Fibroblast of lung (primary cell): ENCODE data around the gene ONECUT3. TPM values are rescaled to one million over a fixed set of nuclear protein-coding genes. Genes with fewer than 3 reads are reported as not detected.

Source experiments
- DNase-seq, 2 donors: peaks; one replicate each; pipeline versions ENCODE4 v3.0.0 to v3.0.0-alpha.2; 2010; ENCODE audit warnings: low read depth in 2 of 2
- H2AFZ ChIP-seq: 2 replicates; pipeline ENCODE4 v1.5.1; 2012; ENCODE audit warnings: low read length, control low read depth, inconsistent platforms
- H3K27ac ChIP-seq: 2 replicates; pipeline ENCODE4 v1.5.1; 2011; ENCODE audit warnings: low read length, control low read depth; ENCODE audit not compliant: insufficient read depth
- H3K27me3 ChIP-seq: 2 replicates; pipeline ENCODE4 v1.5.1; 2011; ENCODE audit warnings: mild to moderate bottlenecking, low read length; ENCODE audit not compliant: control insufficient read depth, insufficient read depth
- H3K36me3 ChIP-seq: 2 replicates; pipeline ENCODE4 v1.5.1; 2011; ENCODE audit warnings: low read length; ENCODE audit not compliant: control insufficient read depth, insufficient read depth
- H3K4me1 ChIP-seq: 2 replicates; pipeline ENCODE4 v1.5.1; 2011; ENCODE audit warnings: low read length; ENCODE audit not compliant: control insufficient read depth, insufficient read depth; ENCODE audit errors: extremely low read depth
- H3K4me2 ChIP-seq: 2 replicates; pipeline ENCODE4 v1.5.1; 2011; ENCODE audit warnings: low read length, control low read depth; ENCODE audit not compliant: insufficient read depth; ENCODE audit errors: extremely low read depth
- H3K4me3 ChIP-seq, 4 experiments: fragments of 200-600 bp in 1 of 4; sonication (generic) in 1 of 4; replicated peaks in 1 of 4; 2 replicates each; pipeline ENCODE4 v1.5.1; 2011 to 2016; ENCODE audit warnings: low read length in 4 of 4, low read depth in 3 of 4, mild to moderate bottlenecking in 3 of 4, control low read depth in 2 of 4, inconsistent platforms in 1 of 4, mixed read lengths in 1 of 4; ENCODE audit not compliant: insufficient read depth in 1 of 4; ENCODE audit errors: control extremely low read depth in 1 of 4
- H3K79me2 ChIP-seq: 2 replicates; pipeline ENCODE4 v1.5.1; 2012; ENCODE audit warnings: mild to moderate bottlenecking, low read length, inconsistent platforms; ENCODE audit not compliant: control insufficient read depth, insufficient read depth
- H3K9ac ChIP-seq: 2 replicates; pipeline ENCODE4 v1.5.1; 2011; ENCODE audit warnings: mild to moderate bottlenecking, low read length, control low read depth; ENCODE audit not compliant: insufficient read depth
- H3K9me3 ChIP-seq: 2 replicates; pipeline ENCODE4 v1.5.1; 2012; ENCODE audit warnings: low read depth, low read length; ENCODE audit not compliant: control insufficient read depth, insufficient read depth
- H4K20me1 ChIP-seq: 2 replicates; pipeline ENCODE4 v1.5.1; 2011; ENCODE audit warnings: low read length; ENCODE audit not compliant: control insufficient read depth, insufficient read depth; ENCODE audit errors: extremely low read depth
- EZH2 ChIP-seq: IDR thresholded peaks from 2 replicates; pipeline ENCODE4 v1.5.1; 2012; ENCODE audit warnings: low read length, control low read depth, mild to moderate bottlenecking; ENCODE audit errors: missing control alignments
- polyA plus RNA-seq, 2 donors: library from polyadenylated mRNA; depleted of rRNA in 1 of 2; stranded (reverse) in 1 of 2; unstranded in 1 of 2; fragments of >200 nt; gene quantifications; 2 replicates each; pipeline ENCODE4 v1.2.1, GENCODE V29; 2011 to 2012; ENCODE audit warnings: missing spikeins in 1 of 2
- total RNA-seq: library from RNA; depleted of rRNA; stranded (reverse); fragments of >200 nt; gene quantifications from 2 replicates; pipeline ENCODE4 v1.2.1, GENCODE V29; 2014
- TF ChIP-seq, protein P1 (sequence below), 2 donors: IDR thresholded peaks in 1 of 2; conservative IDR thresholded peaks in 1 of 2; 1 replicate in 1 of 2; 2 replicates in 1 of 2; pipeline ENCODE4 v1.5.1; 2011 to 2012; ENCODE audit warnings: low read length in 2 of 2, control low read depth in 1 of 2, inconsistent platforms in 1 of 2, low read depth in 1 of 2, mild to moderate bottlenecking in 1 of 2

ONECUT3 gene
- total and polyA plus RNA-seq, 2 donors (not counting 1 experiment from before 2014, with no cell fraction given) = not detected

DNA sequence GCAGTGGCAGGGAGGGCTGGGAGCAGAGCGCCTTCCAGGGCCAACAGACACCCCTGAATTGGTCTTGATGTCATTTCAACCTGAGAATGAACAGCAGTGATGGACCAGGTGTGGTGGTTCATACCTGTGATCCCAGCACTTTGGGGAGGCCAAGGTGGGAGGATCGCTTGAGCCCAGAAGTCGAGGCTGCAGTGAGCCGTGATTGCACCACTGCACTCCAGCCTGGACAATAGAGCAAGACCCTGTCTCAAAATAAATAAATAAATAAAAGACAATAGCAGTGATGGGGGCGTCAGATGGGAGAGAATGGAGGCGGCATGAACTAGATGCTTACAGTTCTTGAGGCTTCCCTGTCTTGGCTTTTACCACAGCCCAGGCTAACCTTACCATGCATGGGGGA is 46.1 kb upstream of the ONECUT3 start:
- Histone ChIP-seq H3K27ac (no peak overlapping the region), H3K79me2 (no peaks in the 10 kb centered on the region), H3K9ac (no peak overlapping the region), H3K4me2 (no peak overlapping the region), H3K4me1 (no peaks in the 10 kb centered on the region), H4K20me1 (no peaks in the 10 kb centered on the region), H2AFZ (no peak overlapping the region), H3K4me3 (no peak overlapping the region), H3K36me3 (no peaks in the 10 kb centered on the region), H3K9me3 (no peaks in the 10 kb centered on the region), H3K27me3 (no peaks in the 10 kb centered on the region)
- no peak for DNase-seq
- TF ChIP-seq EZH2 = no peak
- TF ChIP-seq, protein P1, sequence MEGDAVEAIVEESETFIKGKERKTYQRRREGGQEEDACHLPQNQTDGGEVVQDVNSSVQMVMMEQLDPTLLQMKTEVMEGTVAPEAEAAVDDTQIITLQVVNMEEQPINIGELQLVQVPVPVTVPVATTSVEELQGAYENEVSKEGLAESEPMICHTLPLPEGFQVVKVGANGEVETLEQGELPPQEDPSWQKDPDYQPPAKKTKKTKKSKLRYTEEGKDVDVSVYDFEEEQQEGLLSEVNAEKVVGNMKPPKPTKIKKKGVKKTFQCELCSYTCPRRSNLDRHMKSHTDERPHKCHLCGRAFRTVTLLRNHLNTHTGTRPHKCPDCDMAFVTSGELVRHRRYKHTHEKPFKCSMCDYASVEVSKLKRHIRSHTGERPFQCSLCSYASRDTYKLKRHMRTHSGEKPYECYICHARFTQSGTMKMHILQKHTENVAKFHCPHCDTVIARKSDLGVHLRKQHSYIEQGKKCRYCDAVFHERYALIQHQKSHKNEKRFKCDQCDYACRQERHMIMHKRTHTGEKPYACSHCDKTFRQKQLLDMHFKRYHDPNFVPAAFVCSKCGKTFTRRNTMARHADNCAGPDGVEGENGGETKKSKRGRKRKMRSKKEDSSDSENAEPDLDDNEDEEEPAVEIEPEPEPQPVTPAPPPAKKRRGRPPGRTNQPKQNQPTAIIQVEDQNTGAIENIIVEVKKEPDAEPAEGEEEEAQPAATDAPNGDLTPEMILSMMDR (conservative IDR thresholded peaks at IDR 0.05 in 1 of 2, IDR thresholded peaks at IDR 0.05 in 1 of 2; ENCODE audit: low read depth in 1 of 2, low read length in 2 of 2) = no peak

DNA sequence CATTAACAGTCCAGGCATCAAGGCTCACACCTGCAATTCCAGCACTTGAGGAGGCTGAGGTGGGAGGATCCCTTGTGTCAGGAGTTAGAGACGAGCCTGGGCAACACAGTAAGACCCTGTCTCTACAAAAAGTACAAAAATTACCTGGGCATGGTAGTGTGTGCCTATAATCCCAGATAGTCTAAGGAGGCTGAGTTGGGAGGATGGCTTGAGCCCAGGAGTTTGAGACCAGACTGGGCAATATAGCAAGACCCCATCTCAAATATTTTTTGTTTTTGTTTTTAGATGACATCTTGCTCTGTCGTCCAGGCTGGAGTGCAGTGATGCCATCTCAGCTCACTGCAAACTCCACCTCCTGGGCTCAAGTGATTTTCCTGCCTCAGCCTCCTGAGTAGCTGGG is 40.1 kb upstream of the ONECUT3 start:
- H2AFZ ChIP-seq = no peak overlapping the region
- no peaks in the 10 kb centered on the region for H3K4me1 ChIP-seq
- no peak overlapping the region for H3K4me2 ChIP-seq
- no peaks in the 10 kb centered on the region for H3K9me3 ChIP-seq
- no peaks in the 10 kb centered on the region for H3K79me2 ChIP-seq
- DNase-seq = no peak
- TF ChIP-seq EZH2 = no peak
- TF ChIP-seq, protein P1 (conservative IDR thresholded peaks at IDR 0.05 in 1 of 2, IDR thresholded peaks at IDR 0.05 in 1 of 2; ENCODE audit: low read depth in 1 of 2, low read length in 2 of 2) = no peak
- no peaks in the 10 kb centered on the region for H4K20me1 ChIP-seq
- H3K27ac ChIP-seq = no peak overlapping the region
- no peak overlapping the region for H3K9ac ChIP-seq
- H3K27me3 ChIP-seq = no peaks in the 10 kb centered on the region
- H3K4me3 ChIP-seq = no peak overlapping the region
- no peaks in the 10 kb centered on the region for H3K36me3 ChIP-seq

DNA sequence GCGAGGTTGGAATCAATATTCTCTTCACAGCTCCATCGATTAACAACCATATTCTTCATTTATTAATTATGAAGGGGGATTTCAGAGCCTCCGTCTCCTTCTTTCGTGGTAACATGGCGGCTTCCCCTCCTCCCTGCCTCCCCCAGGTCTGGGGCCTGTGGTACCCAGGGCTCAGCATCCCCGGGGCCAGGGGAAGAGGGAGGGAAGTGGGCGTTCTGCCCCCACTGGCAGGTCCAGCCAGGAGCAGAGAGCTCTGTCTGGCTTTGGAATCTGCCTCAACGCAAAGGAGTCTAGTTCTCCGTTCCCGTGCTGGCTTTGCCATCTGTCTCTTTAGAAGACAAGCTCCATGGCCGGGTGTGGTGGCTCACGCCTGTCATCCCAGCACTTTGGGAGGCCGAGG is 37.8 kb upstream of the ONECUT3 start:
- DNase-seq = no peak
- Histone ChIP-seq H2AFZ (no peak overlapping the region), H3K79me2 (no peaks in the 10 kb centered on the region), H3K27me3 (peaks cover 13% of the 10 kb centered on the region), H3K4me1 (no peaks in the 10 kb centered on the region), H4K20me1 (no peaks in the 10 kb centered on the region), H3K4me2 (no peak overlapping the region), H3K4me3 (no peak overlapping the region), H3K9ac (no peak overlapping the region), H3K9me3 (no peaks in the 10 kb centered on the region), H3K27ac (no peak overlapping the region), H3K36me3 (no peaks in the 10 kb centered on the region)
- no peak for TF ChIP-seq EZH2
- TF ChIP-seq, protein P1 (conservative IDR thresholded peaks at IDR 0.05 in 1 of 2, IDR thresholded peaks at IDR 0.05 in 1 of 2; ENCODE audit: low read depth in 1 of 2, low read length in 2 of 2) = no peak
